ENCODE results near the gene CADM2.

DNA sequence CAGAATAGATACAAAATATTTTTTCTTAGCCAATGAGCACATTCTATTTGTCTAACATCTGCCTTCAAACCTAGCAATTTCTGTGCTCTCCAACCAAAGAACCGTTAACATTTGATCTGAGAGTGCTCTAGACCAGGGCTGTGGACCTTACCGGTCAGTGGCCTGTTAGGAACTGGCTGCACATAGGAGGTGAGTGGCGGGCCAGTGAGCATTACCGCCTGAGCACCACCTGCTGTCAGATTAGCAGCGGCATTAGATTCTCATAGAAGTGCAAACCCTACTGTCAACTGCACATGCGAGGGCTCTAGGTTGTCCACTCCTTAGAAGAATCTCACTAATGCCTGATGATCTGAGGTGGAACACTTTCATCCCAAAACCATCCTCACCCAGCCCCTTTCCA lies 131.7 kb downstream of the CADM2 start:
- TF ChIP-seq, protein P1, sequence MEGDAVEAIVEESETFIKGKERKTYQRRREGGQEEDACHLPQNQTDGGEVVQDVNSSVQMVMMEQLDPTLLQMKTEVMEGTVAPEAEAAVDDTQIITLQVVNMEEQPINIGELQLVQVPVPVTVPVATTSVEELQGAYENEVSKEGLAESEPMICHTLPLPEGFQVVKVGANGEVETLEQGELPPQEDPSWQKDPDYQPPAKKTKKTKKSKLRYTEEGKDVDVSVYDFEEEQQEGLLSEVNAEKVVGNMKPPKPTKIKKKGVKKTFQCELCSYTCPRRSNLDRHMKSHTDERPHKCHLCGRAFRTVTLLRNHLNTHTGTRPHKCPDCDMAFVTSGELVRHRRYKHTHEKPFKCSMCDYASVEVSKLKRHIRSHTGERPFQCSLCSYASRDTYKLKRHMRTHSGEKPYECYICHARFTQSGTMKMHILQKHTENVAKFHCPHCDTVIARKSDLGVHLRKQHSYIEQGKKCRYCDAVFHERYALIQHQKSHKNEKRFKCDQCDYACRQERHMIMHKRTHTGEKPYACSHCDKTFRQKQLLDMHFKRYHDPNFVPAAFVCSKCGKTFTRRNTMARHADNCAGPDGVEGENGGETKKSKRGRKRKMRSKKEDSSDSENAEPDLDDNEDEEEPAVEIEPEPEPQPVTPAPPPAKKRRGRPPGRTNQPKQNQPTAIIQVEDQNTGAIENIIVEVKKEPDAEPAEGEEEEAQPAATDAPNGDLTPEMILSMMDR (IDR thresholded peaks at IDR 0.05), result no peak
- no peak for TF ChIP-seq ZFX (IDR thresholded peaks at IDR 0.05; ENCODE audit: borderline replicate concordance)
